BE2C (cell line): ENCODE results near the gene SLIT1.

Source experiments
- DNase-seq: peaks from one replicate; pipeline ENCODE4 v3.0.0-alpha.2; 2020
- H3K27me3 ChIP-seq: fragments of 250-450 bp; sonication (Bioruptor Pico); 2 replicates; pipeline ENCODE4 v1.5.1; 2020; ENCODE audit warnings: mild to moderate bottlenecking
- H3K36me3 ChIP-seq: fragments of 250-450 bp; sonication (Bioruptor Pico); 2 replicates; pipeline ENCODE4 v1.5.1; 2020; ENCODE audit warnings: mild to moderate bottlenecking
- H3K4me1 ChIP-seq: fragments of 250-450 bp; sonication (Bioruptor Pico); 2 replicates; pipeline ENCODE4 v1.5.1; 2020
- H3K4me3 ChIP-seq: 2 replicates; pipeline ENCODE4 v1.5.1; 2011; ENCODE audit warnings: low read depth, low read length
- H3K9me3 ChIP-seq: fragments of 250-450 bp; sonication (Bioruptor Pico); 2 replicates; pipeline ENCODE4 v1.5.1; 2020
- CTCF ChIP-seq: IDR thresholded peaks from 2 replicates; pipeline ENCODE4 v1.5.1; 2012; ENCODE audit warnings: mild to moderate bottlenecking, low read depth, low read length

The SLIT1 gene

GRCh38 chr10:97184971-97185325, 811 bp downstream of the SLIT1 start:
- H3K27me3 ChIP-seq = peaks cover 9% of the 10 kb centered on the region
- no peak for DNase-seq

GRCh38 chr10:97183314-97183713, 2.4 kb downstream of the SLIT1 start:
- no peaks in the 10 kb centered on the region for H3K36me3 ChIP-seq
- H3K4me3 ChIP-seq = no peak overlapping the region
- no peak for DNase-seq
- no peaks in the 10 kb centered on the region for H3K9me3 ChIP-seq
- H3K27me3 ChIP-seq = peaks cover 9% of the 10 kb centered on the region
- TF ChIP-seq CTCF = no peak
- peaks cover 7% of the 10 kb centered on the region for H3K4me1 ChIP-seq

More at GRCh38 chr10:97184971-97185325, 811 bp downstream of the SLIT1 start:
- H3K9me3 ChIP-seq = no peaks in the 10 kb centered on the region
- H3K4me1 ChIP-seq = peaks cover 6% of the 10 kb centered on the region
- H3K4me3 ChIP-seq = peak overlapping the region; percentile 58; the same call in 1 of the 2 replicates
- H3K36me3 ChIP-seq = no peaks in the 10 kb centered on the region
- TF ChIP-seq CTCF = no peak

GRCh38 chr10:97182288-97182990, 3.3 kb downstream of the SLIT1 start:
- no peak for DNase-seq
- Histone ChIP-seq H3K4me3 (no peak overlapping the region), H3K9me3 (no peaks in the 10 kb centered on the region), H3K4me1 (peaks cover 10% of the 10 kb centered on the region), H3K27me3 (peaks cover 9% of the 10 kb centered on the region), H3K36me3 (no peaks in the 10 kb centered on the region)
- no peak for TF ChIP-seq CTCF

GRCh38 chr10:97180986-97181385, 4.8 kb downstream of the SLIT1 start:
- no peaks in the 10 kb centered on the region for H3K9me3 ChIP-seq
- H3K27me3 ChIP-seq = peaks cover 9% of the 10 kb centered on the region
- DNase-seq = no peak
- no peak overlapping the region for H3K4me3 ChIP-seq
- H3K36me3 ChIP-seq = no peaks in the 10 kb centered on the region
- TF ChIP-seq CTCF = no peak
- peaks cover 10% of the 10 kb centered on the region for H3K4me1 ChIP-seq

GRCh38 chr10:97180363-97180755, 5.4 kb downstream of the SLIT1 start:
- H3K4me3 ChIP-seq = peak overlapping the region; percentile 49
- TF ChIP-seq CTCF = no peak
- H3K4me1 ChIP-seq = peaks cover 10% of the 10 kb centered on the region
- no peaks in the 10 kb centered on the region for H3K9me3 ChIP-seq
- peaks cover 7% of the 10 kb centered on the region for H3K27me3 ChIP-seq
- H3K36me3 ChIP-seq = no peaks in the 10 kb centered on the region
- DNase-seq = peak; percentile 73

- Histone ChIP-seq H3K36me3 (no peaks in the 10 kb centered on the region), H3K9me3 (no peaks in the 10 kb centered on the region), H3K27me3 (peaks cover 2% of the 10 kb centered on the region), H3K4me3 (peak overlapping the region; percentile 49), H3K4me1 (peaks cover 10% of the 10 kb centered on the region)
- peak; percentile 47 for TF ChIP-seq CTCF
- DNase-seq = peak; percentile 78
These were observed 5.9 kb downstream of the SLIT1 start for GRCh38 chr10:97179731-97180362.
